Prostate gland (tissue), 2 donors: ENCODE results near the gene CD274. TPM values are rescaled to one million over a fixed set of nuclear protein-coding genes. Genes with fewer than 3 reads are reported as not detected.
"Not testable (repeated sequence)": the region's sequence is repeated elsewhere in the genome, so short reads cannot be mapped to it uniquely, and the experiment has no call there.

Source experiments
- DNase-seq: peaks from one replicate; pipeline ENCODE4 v3.0.0-alpha.2; 2019; ENCODE audit warnings: low spot score
- H3K27ac ChIP-seq, 2 donors: fragments of 200-600 bp; sonication (generic); 2 replicates each; pipeline ENCODE4 v1.5.1; 2017 to 2019
- H3K27me3 ChIP-seq: fragments of 200-600 bp; sonication (generic); replicated peaks from 2 replicates; pipeline ENCODE4 v1.5.1; 2019; ENCODE audit not compliant: insufficient read depth
- H3K36me3 ChIP-seq, 2 donors: fragments of 200-600 bp; sonication (generic); 1 replicate in 1 of 2; 2 replicates in 1 of 2; pipeline versions ENCODE4 v1.5.1 to v1.8.1; 2017 to 2019
- H3K4me1 ChIP-seq: fragments of 200-600 bp; sonication (generic); replicated peaks from 2 replicates; pipeline ENCODE4 v1.5.1; 2019
- H3K4me3 ChIP-seq, 2 donors: fragments of 200-600 bp; sonication (generic); 2 replicates each; pipeline ENCODE4 v1.5.1; 2017 to 2019
- H3K9me3 ChIP-seq: fragments of 200-600 bp; sonication (generic); 2 replicates; pipeline ENCODE4 v1.5.1; 2017
- CTCF ChIP-seq, 4 experiments: fragments of 200-600 bp in 2 of 4; fragments of 450-650 bp in 2 of 4; sonication (generic) in 2 of 4; IDR thresholded peaks; 1 replicate in 3 of 4; 2 replicates in 1 of 4; pipeline ENCODE4 v1.5.1; 2016 to 2019; ENCODE audit warnings: antibody characterized with exemption in 4 of 4, mild to moderate bottlenecking in 2 of 4, moderate library complexity in 2 of 4
- POLR2A ChIP-seq: fragments of 450-650 bp; IDR thresholded peaks from one replicate; pipeline ENCODE4 v1.6.1; 2016; ENCODE audit warnings: antibody characterized with exemption, mild to moderate bottlenecking
- POLR2AphosphoS5 ChIP-seq: sonication (generic); formaldehyde crosslinking; IDR thresholded peaks from one replicate; pipeline ENCODE4 v1.6.1; 2017; ENCODE audit warnings: antibody characterized with exemption
- WGBS: methylation state at CpG from one replicate; pipeline ENCODE4 v1.1.5; 2018; 5-methylcytosine and 5-hydroxymethylcytosine counted together
- intact Hi-C: fragments of 100-400 bp; cut with DNase I; formaldehyde crosslinking; loops from one replicate; pipeline ENCODE4 v1.14.2; 2022
- total RNA-seq, 2 donors: library from RNA; depleted of rRNA; stranded (reverse); fragments of >200 nt; gene quantifications; one replicate each; pipeline ENCODE4 v1.1.0, GENCODE V29; 2016

The CD274 gene
- total RNA-seq, 2 donors from 2014 or later, result 0.82 to 1.9 TPM

GRCh38 chr9:5428172-5428571 is 22.2 kb upstream of the CD274 start:
- intact Hi-C loops, result no loop called here
- TF ChIP-seq POLR2A (no peak), CTCF (IDR thresholded peaks at IDR 0.05) (no peak), POLR2AphosphoS5 (no peak)
- Histone ChIP-seq H3K36me3 (no peaks in the 10 kb centered on the region), H3K4me1 (no peaks in the 10 kb centered on the region), H3K27ac (no peak overlapping the region), H3K27me3 (no peaks in the 10 kb centered on the region), H3K9me3 (no peaks in the 10 kb centered on the region), H3K4me3 (no peak overlapping the region)
- 79% methylated on average over 3 of the region's 3 CpGs for WGBS
- no peak for DNase-seq

GRCh38 chr9:5428794-5429528 is 21.4 kb upstream of the CD274 start:
- TF ChIP-seq CTCF (IDR thresholded peaks at IDR 0.05) (no peak), POLR2A (no peak), POLR2AphosphoS5 (no peak)
- no peaks in the 10 kb centered on the region for H3K27me3 ChIP-seq
- H3K4me3 ChIP-seq, result no peak overlapping the region
- H3K4me1 ChIP-seq, result no peaks in the 10 kb centered on the region
- H3K9me3 ChIP-seq, result no peaks in the 10 kb centered on the region
- DNase-seq, result no peak
- H3K27ac ChIP-seq, result no peak overlapping the region
- no peaks in the 10 kb centered on the region for H3K36me3 ChIP-seq
- intact Hi-C loops, result no loop called here
- WGBS, result 73% methylated on average over 2 of the region's 2 CpGs

- no peak overlapping the region for H3K27ac ChIP-seq
- no peak for DNase-seq
Measured at GRCh38 chr9:5429873-5430564, 20.3 kb upstream of the CD274 start.

GRCh38 chr9:5430912-5431311 is 19.4 kb upstream of the CD274 start:
- no peaks in the 10 kb centered on the region for H3K9me3 ChIP-seq
- H3K4me3 ChIP-seq, result no peak overlapping the region
- 66% methylated on average over 3 of the region's 3 CpGs for WGBS
- H3K4me1 ChIP-seq, result no peaks in the 10 kb centered on the region
- no peak overlapping the region for H3K27ac ChIP-seq
- H3K27me3 ChIP-seq, result no peaks in the 10 kb centered on the region
- TF ChIP-seq POLR2AphosphoS5 (no peak), CTCF (IDR thresholded peaks at IDR 0.05) (no peak)
- intact Hi-C loops, result loop anchor here (10.0 kb wide), 1 partner anchor 446 kb away; the partner anchor contains the start of gene JAK2
- DNase-seq, result no peak
- H3K36me3 ChIP-seq, result no peaks in the 10 kb centered on the region

More at GRCh38 chr9:5429873-5430564, 20.3 kb upstream of the CD274 start:
- Histone ChIP-seq H3K27me3 (no peaks in the 10 kb centered on the region), H3K4me3 (no peak overlapping the region), H3K4me1 (no peaks in the 10 kb centered on the region), H3K36me3 (no peaks in the 10 kb centered on the region), H3K9me3 (no peaks in the 10 kb centered on the region)
- intact Hi-C loops, result loop anchor here (10.0 kb wide), 1 partner anchor 445 kb away; the partner anchor contains the start of gene JAK2
- 89% methylated on average over 10 of the region's 10 CpGs for WGBS
- TF ChIP-seq POLR2AphosphoS5 (no peak), POLR2A (no peak), CTCF (IDR thresholded peaks at IDR 0.05) (no peak)

GRCh38 chr9:5432890-5433289 is 17.5 kb upstream of the CD274 start:
- H3K36me3 ChIP-seq, result not testable (repeated sequence)

GRCh38 chr9:5433328-5433727 is 17.0 kb upstream of the CD274 start:
- H3K9me3 ChIP-seq, H3K27me3 ChIP-seq, DNase-seq, H3K27ac ChIP-seq, H3K4me1 ChIP-seq, H3K36me3 ChIP-seq, H3K4me3 ChIP-seq: not testable (repeated sequence)
- intact Hi-C loops, result loop anchor here (10.0 kb wide), 1 partner anchor 449 kb away; the partner anchor contains the start of gene JAK2
- WGBS, result 91% methylated on average over 22 of the region's 26 CpGs

More at GRCh38 chr9:5432890-5433289, 17.5 kb upstream of the CD274 start:
- 95% methylated on average over 23 of the region's 24 CpGs for WGBS
- H3K27ac ChIP-seq, H3K9me3 ChIP-seq, H3K4me3 ChIP-seq, H3K27me3 ChIP-seq, H3K4me1 ChIP-seq, DNase-seq: not testable (repeated sequence)
- intact Hi-C loops, result loop anchor here (10.0 kb wide), 1 partner anchor 448 kb away; the partner anchor contains the start of gene JAK2

GRCh38 chr9:5433841-5434810 is 16.2 kb upstream of the CD274 start:
- 97% methylated on average over 49 of the region's 65 CpGs for WGBS
- H3K4me1 ChIP-seq, H3K4me3 ChIP-seq, H3K27me3 ChIP-seq, H3K36me3 ChIP-seq, H3K9me3 ChIP-seq, H3K27ac ChIP-seq, DNase-seq: not testable (repeated sequence)
- intact Hi-C loops, result loop anchor here (10.0 kb wide), 1 partner anchor 449 kb away; the partner anchor contains the start of gene JAK2
